ENCODE results near the gene FN3K.
A peak's percentile ranks its signal among the peaks of the same experiment; 100 is the strongest.
"Not testable (repeated sequence)": the region's sequence is repeated elsewhere in the genome, so short reads cannot be mapped to it uniquely, and the experiment has no call there.

Gene FN3K

DNA sequence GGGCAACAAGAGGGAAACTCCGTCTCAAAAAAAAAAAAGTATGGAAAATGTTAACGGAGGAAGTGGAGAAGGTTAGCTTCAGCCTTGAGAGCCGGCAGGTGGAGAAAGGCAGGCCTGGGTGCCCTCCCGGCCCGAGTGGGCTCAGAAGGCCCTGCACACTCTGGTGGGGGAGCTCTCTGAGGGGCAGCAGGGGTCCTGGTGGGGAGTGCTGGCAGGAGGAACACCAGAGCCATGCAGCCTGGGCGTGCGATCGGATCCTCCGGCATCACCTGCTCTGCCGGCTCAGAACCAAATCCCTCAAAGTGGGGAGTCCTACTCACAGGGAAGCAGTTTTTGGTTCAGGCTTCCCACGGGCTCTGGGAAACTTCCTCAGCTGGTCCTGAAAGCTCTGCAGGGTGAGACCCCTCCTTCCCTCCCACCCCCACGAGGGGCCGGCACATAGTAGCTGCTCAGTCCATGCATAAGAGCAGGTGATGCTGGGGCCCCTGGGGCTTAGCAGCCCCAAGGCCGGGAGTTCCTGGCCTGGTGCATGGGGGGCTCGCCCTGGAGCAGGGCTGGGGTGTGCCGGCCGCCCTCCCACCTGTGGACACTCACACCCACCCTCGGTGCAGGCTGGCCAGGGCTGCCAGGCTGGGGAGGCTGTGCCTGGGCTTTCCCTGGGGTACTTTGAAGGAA is 1.2 kb downstream of the FN3K start:
- Histone ChIP-seq H3K27me3 (ENCODE audit: insufficient read depth, poor library complexity, severe bottlenecking) (no peaks in the 10 kb centered on the region), H3K9me3 (ENCODE audit: severe bottlenecking) (peaks cover 16% of the 10 kb centered on the region), H3K4me1 (ENCODE audit: insufficient read depth, poor library complexity, severe bottlenecking) (no peaks in the 10 kb centered on the region), H3K4me3 (ENCODE audit: severe bottlenecking) (no peak overlapping the region), H3K27ac (ENCODE audit: poor library complexity, severe bottlenecking) (no peak overlapping the region), H3K36me3 (ENCODE audit: low read depth) (peaks cover 36% of the 10 kb centered on the region)
- DNase-seq (ENCODE audit: low spot score) (no peak), ATAC-seq (ENCODE audit: low read depth) (no peak)
- no peak for TF ChIP-seq CTCF (IDR thresholded peaks at IDR 0.05; ENCODE audit: poor library complexity, severe bottlenecking)

- Histone ChIP-seq H3K4me3 (ENCODE audit: severe bottlenecking) (no peak overlapping the region), H3K36me3 (ENCODE audit: low read depth) (peaks cover 42% of the 10 kb centered on the region), H3K27me3 (ENCODE audit: insufficient read depth, poor library complexity, severe bottlenecking) (no peaks in the 10 kb centered on the region), H3K4me1 (ENCODE audit: insufficient read depth, poor library complexity, severe bottlenecking) (no peaks in the 10 kb centered on the region), H3K9me3 (ENCODE audit: severe bottlenecking) (peaks cover 10% of the 10 kb centered on the region), H3K27ac (ENCODE audit: poor library complexity, severe bottlenecking) (no peak overlapping the region)
- no peak for ATAC-seq (ENCODE audit: low read depth)
- TF ChIP-seq CTCF (IDR thresholded peaks at IDR 0.05; ENCODE audit: poor library complexity, severe bottlenecking): no peak
- DNase-seq (ENCODE audit: low spot score): no peak
Observed at GRCh38 chr17:82737967-82738877, 2.8 kb downstream of the FN3K start.

GRCh38 chr17:82740906-82741759 is 5.7 kb downstream of the FN3K start:
- Histone ChIP-seq H3K9me3 (ENCODE audit: severe bottlenecking) (peaks cover 4% of the 10 kb centered on the region), H3K4me1 (ENCODE audit: insufficient read depth, poor library complexity, severe bottlenecking) (no peaks in the 10 kb centered on the region), H3K27ac (ENCODE audit: poor library complexity, severe bottlenecking) (no peak overlapping the region), H3K4me3 (ENCODE audit: severe bottlenecking) (no peak overlapping the region), H3K27me3 (ENCODE audit: insufficient read depth, poor library complexity, severe bottlenecking) (no peaks in the 10 kb centered on the region), H3K36me3 (ENCODE audit: low read depth) (peaks cover 36% of the 10 kb centered on the region)
- no peak for DNase-seq (ENCODE audit: low spot score)
- no peak for TF ChIP-seq CTCF (IDR thresholded peaks at IDR 0.05; ENCODE audit: poor library complexity, severe bottlenecking)
- peak; percentile 65; the same call in 2 of the 3 replicates for ATAC-seq (ENCODE audit: low read depth)

DNA sequence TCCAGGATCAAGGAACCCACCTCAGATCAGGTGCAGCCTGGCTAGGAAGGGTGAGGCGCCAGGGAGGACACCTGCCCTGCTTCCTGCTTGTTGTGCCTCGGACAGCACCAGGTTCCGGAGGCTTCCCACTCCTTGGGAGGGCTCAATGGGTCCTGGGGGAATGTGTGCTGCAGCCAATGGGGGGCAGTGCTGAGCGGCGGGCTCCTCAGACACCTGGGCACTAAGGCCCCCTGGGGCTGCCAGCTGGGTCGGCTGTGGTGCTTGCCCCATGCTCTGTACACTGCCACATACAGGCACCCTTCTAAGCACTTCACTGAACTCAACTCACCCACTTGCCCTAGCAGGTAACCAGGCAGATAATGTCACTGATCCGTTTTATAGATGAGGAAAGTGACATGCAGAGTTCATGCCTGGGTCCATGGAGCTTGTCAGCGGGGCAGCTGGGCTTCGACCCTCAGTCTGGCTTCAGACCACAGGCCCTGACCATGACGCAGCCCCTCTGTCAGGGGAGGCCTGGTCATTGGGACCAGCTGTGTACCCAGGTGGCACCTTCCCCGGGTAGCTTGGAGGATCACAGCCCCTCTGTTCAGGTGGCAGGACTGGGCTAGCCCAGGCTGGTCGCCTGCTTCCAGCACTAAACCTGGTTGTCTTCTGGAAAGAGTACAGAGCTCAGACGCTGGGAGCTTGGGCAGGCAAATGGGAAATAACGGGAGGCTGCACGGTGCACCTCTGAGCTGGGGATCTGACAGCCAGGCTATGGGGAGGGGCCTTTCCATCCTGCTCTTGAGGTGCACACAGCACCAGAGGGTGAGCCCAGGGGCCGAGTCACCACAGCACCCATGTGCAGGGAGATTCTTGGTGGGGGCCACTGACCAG is 8.2 kb downstream of the FN3K start:
- no peak overlapping the region for H3K27ac ChIP-seq (ENCODE audit: poor library complexity, severe bottlenecking)
- no peaks in the 10 kb centered on the region for H3K4me1 ChIP-seq (ENCODE audit: insufficient read depth, poor library complexity, severe bottlenecking)
- H3K36me3 ChIP-seq (ENCODE audit: low read depth): peaks cover 36% of the 10 kb centered on the region
- DNase-seq (ENCODE audit: low spot score): no peak
- peaks cover 4% of the 10 kb centered on the region for H3K9me3 ChIP-seq (ENCODE audit: severe bottlenecking)
- no peaks in the 10 kb centered on the region for H3K27me3 ChIP-seq (ENCODE audit: insufficient read depth, poor library complexity, severe bottlenecking)
- no peak overlapping the region for H3K4me3 ChIP-seq (ENCODE audit: severe bottlenecking)
- TF ChIP-seq CTCF (IDR thresholded peaks at IDR 0.05; ENCODE audit: poor library complexity, severe bottlenecking): no peak
- no peak for ATAC-seq (ENCODE audit: low read depth)

DNA sequence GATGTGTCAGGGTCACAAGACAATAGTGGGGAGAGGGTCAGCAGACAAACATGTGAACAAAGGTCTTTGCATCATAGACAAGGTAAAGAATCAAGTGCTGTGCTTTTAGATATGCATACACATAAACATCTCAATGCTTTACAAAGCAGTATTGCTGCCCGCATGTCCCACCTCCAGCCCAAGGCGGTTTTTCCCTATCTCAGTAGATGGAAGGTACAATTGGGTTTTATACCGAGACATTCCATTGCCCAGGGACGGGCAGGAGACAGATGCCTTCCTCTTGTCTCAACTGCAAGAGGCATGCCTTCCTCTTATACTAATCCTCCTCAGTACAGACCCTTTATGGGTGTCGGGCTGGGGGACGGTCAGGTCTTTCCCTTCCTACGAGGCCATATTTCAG is 9.3 kb downstream of the FN3K start:
- peaks cover 37% of the 10 kb centered on the region for H3K36me3 ChIP-seq (ENCODE audit: low read depth)
- H3K27ac ChIP-seq (ENCODE audit: poor library complexity, severe bottlenecking); H3K9me3 ChIP-seq (ENCODE audit: severe bottlenecking); H3K4me3 ChIP-seq (ENCODE audit: severe bottlenecking); ATAC-seq (ENCODE audit: low read depth); H3K27me3 ChIP-seq (ENCODE audit: insufficient read depth, poor library complexity, severe bottlenecking); H3K4me1 ChIP-seq (ENCODE audit: insufficient read depth, poor library complexity, severe bottlenecking); DNase-seq (ENCODE audit: low spot score): not testable (repeated sequence)

Data from RWPE2 (cell line).